Smooth muscle cell (in vitro differentiated cells): ENCODE data around the gene IGF2R. TPM values are rescaled to one million over a fixed set of nuclear protein-coding genes. Genes with fewer than 3 reads are reported as not detected.

Source experiments
- DNase-seq: peaks from one replicate; lab custom pipeline; 2025; ENCODE audit not compliant: unreplicated experiment; lab: John Stamatoyannopoulos, UW
- H2AFZ ChIP-seq: fragments of 200-600 bp; sonication (generic); 2 replicates; pipeline ENCODE4 v1.6.0; 2016; ENCODE audit warnings: antibody characterized with exemption, low read depth, mild to moderate bottlenecking
- H3F3A ChIP-seq: fragments of 200-600 bp; sonication (generic); 2 replicates; pipeline ENCODE4 v1.6.0; 2017; ENCODE audit warnings: antibody characterized with exemption, low read depth
- H3K27ac ChIP-seq: fragments of 200-600 bp; sonication (generic); 2 replicates; pipeline ENCODE4 v1.5.1; 2016; ENCODE audit warnings: low read depth, mild to moderate bottlenecking
- H3K27me3 ChIP-seq: fragments of 200-600 bp; sonication (generic); 2 replicates; pipeline ENCODE4 v1.6.1; 2016; ENCODE audit warnings: low read depth, mild to moderate bottlenecking
- H3K36me3 ChIP-seq: fragments of 200-600 bp; sonication (generic); 2 replicates; pipeline ENCODE4 v1.5.1; 2016; ENCODE audit warnings: low read depth
- H3K4me1 ChIP-seq: fragments of 200-600 bp; sonication (generic); 2 replicates; pipeline ENCODE4 v1.5.1; 2016; ENCODE audit warnings: low read depth
- H3K4me2 ChIP-seq: fragments of 200-600 bp; sonication (generic); 2 replicates; pipeline ENCODE4 v1.6.0; 2016; ENCODE audit warnings: mild to moderate bottlenecking
- H3K4me3 ChIP-seq: fragments of 200-600 bp; sonication (generic); 2 replicates; pipeline ENCODE4 v1.5.1; 2016; ENCODE audit warnings: mild to moderate bottlenecking
- H3K79me2 ChIP-seq: fragments of 200-600 bp; sonication (generic); 2 replicates; pipeline ENCODE4 v1.6.0; 2016; ENCODE audit warnings: low read depth, mild to moderate bottlenecking
- H3K9ac ChIP-seq: fragments of 200-600 bp; sonication (generic); 2 replicates; pipeline ENCODE4 v1.6.0; 2016; ENCODE audit warnings: low read depth
- H3K9me3 ChIP-seq: fragments of 200-600 bp; sonication (generic); replicated peaks from 2 replicates; pipeline ENCODE4 v1.5.1; 2016; ENCODE audit warnings: low read depth
- H4K20me1 ChIP-seq: fragments of 200-600 bp; sonication (generic); 2 replicates; pipeline ENCODE4 v1.6.0; 2016; ENCODE audit warnings: low read depth
- WGBS: methylation state at CpG from one replicate; pipeline ENCODE4 v1.1.7; 2016; ENCODE audit warnings: low lambda C conversion rate; 5-methylcytosine and 5-hydroxymethylcytosine counted together
- polyA plus RNA-seq: library from polyadenylated mRNA; unstranded; fragments of >200 nt; fragmentation: Nextera tagmentation; extraction: Ambion mirVana; gene quantifications from 2 replicates; pipeline ENCODE4 v1.2.1, GENCODE V29; 2016
- total RNA-seq: library from RNA; depleted of rRNA; stranded (reverse); fragments of >200 nt; gene quantifications from 2 replicates; pipeline ENCODE4 v1.2.3, GENCODE V29; 2014
- TF ChIP-seq, protein P1 (sequence below): fragments of 200-600 bp; sonication (generic); IDR thresholded peaks from 2 replicates; pipeline ENCODE4 v1.5.1; 2017; ENCODE audit warnings: borderline replicate concordance, mild to moderate bottlenecking, antibody characterized with exemption; ENCODE audit not compliant: insufficient read depth, poor library complexity, severe bottlenecking

IGF2R gene
- total and polyA plus RNA-seq, 2 experiments from 2014 or later = 44.7 to 77.4 TPM

DNA sequence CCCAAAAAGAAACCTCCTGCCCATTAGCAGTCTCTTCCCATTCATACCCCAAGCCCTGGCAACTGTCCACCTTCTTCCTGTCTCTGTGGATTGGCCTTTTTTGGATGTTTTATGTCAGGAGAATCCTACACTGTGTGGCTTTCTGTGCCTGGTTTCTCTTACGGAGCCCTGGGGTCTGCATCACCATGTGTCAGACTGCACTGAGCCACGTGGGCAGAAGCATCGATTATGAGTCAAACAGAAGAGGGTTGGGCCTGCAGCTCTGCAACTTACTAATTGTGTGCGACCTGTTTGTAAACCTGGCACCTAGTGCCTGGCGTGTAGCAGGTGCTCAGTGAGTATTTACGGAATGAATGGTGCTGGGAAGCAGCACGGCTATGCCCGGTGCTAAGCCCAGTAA lies 62.6 kb downstream of the IGF2R start:
- Histone ChIP-seq H3K9ac (peak overlapping the region; percentile 84), H3K27ac (peak overlapping the region; percentile 96), H4K20me1 (no peaks in the 10 kb centered on the region), H3K36me3 (no peaks in the 10 kb centered on the region), H3K27me3 (no peaks in the 10 kb centered on the region), H3K4me1 (peaks cover 17% of the 10 kb centered on the region), H3F3A (peaks cover 22% of the 10 kb centered on the region), H3K9me3 (no peaks in the 10 kb centered on the region), H3K79me2 (no peaks in the 10 kb centered on the region), H3K4me2 (no peak overlapping the region), H3K4me3 (no peak overlapping the region), H2AFZ (no peak overlapping the region)
- WGBS = 80% methylated on average over 8 of the region's 8 CpGs
- TF ChIP-seq, protein P1, sequence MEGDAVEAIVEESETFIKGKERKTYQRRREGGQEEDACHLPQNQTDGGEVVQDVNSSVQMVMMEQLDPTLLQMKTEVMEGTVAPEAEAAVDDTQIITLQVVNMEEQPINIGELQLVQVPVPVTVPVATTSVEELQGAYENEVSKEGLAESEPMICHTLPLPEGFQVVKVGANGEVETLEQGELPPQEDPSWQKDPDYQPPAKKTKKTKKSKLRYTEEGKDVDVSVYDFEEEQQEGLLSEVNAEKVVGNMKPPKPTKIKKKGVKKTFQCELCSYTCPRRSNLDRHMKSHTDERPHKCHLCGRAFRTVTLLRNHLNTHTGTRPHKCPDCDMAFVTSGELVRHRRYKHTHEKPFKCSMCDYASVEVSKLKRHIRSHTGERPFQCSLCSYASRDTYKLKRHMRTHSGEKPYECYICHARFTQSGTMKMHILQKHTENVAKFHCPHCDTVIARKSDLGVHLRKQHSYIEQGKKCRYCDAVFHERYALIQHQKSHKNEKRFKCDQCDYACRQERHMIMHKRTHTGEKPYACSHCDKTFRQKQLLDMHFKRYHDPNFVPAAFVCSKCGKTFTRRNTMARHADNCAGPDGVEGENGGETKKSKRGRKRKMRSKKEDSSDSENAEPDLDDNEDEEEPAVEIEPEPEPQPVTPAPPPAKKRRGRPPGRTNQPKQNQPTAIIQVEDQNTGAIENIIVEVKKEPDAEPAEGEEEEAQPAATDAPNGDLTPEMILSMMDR = no peak
- no peak for DNase-seq

- Histone ChIP-seq H3K4me1 (peaks cover 17% of the 10 kb centered on the region), H3K36me3 (no peaks in the 10 kb centered on the region), H3F3A (peaks cover 22% of the 10 kb centered on the region), H3K4me2 (no peak overlapping the region), H4K20me1 (no peaks in the 10 kb centered on the region), H3K27ac (no peak overlapping the region), H3K79me2 (no peaks in the 10 kb centered on the region), H3K9me3 (no peaks in the 10 kb centered on the region), H3K9ac (no peak overlapping the region), H3K4me3 (no peak overlapping the region), H2AFZ (no peak overlapping the region), H3K27me3 (no peaks in the 10 kb centered on the region)
- TF ChIP-seq, protein P1 = no peak
- WGBS = over 99% methylated on average over 11 of the region's 11 CpGs
- DNase-seq = no peak
These were observed 63.0 kb downstream of the IGF2R start for GRCh38 chr6:160031871-160032270.

DNA sequence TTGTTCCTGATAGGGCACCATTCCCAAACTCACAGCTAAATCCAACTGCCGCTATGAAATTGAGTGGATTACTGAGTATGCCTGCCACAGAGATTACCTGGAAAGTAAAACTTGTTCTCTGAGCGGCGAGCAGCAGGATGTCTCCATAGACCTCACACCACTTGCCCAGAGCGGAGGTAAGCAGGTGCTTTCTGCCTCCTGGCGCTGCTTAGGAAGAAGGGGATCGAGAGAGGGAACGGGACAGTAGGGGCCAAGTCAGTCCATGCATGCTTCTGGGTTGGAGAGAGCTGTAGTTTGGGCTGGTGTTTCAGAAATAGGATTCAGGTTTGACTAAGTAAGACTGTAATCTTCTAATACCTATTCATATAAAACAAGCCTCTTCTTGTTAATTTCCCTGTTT lies 63.7 kb downstream of the IGF2R start:
- 99% methylated on average over 7 of the region's 7 CpGs for WGBS
- H3F3A ChIP-seq = peaks cover 26% of the 10 kb centered on the region
- H3K27ac ChIP-seq = no peak overlapping the region
- no peaks in the 10 kb centered on the region for H4K20me1 ChIP-seq
- H3K4me2 ChIP-seq = no peak overlapping the region
- TF ChIP-seq, protein P1 = no peak
- H3K9me3 ChIP-seq = no peaks in the 10 kb centered on the region
- no peak overlapping the region for H3K9ac ChIP-seq
- H3K27me3 ChIP-seq = no peaks in the 10 kb centered on the region
- no peak overlapping the region for H3K4me3 ChIP-seq
- peaks cover 17% of the 10 kb centered on the region for H3K4me1 ChIP-seq
- H2AFZ ChIP-seq = no peak overlapping the region
- no peaks in the 10 kb centered on the region for H3K79me2 ChIP-seq
- H3K36me3 ChIP-seq = no peaks in the 10 kb centered on the region
- no peak for DNase-seq
